Measurements from ENCODE around the gene PAN3.

The PAN3 gene

GRCh38 chr13:28229522-28230411 is 91.4 kb downstream of the PAN3 start:
- no peak for DNase-seq (ENCODE audit: low read depth in 2 of 2)

GRCh38 chr13:28231642-28232041 is 93.3 kb downstream of the PAN3 start:
- DNase-seq (ENCODE audit: low read depth in 2 of 2): no peak

GRCh38 chr13:28237944-28238343 is 99.6 kb downstream of the PAN3 start:
- no peak for DNase-seq (ENCODE audit: low read depth in 2 of 2)

GRCh38 chr13:28239374-28239773 is 101.0 kb downstream of the PAN3 start:
- no peak for DNase-seq (ENCODE audit: low read depth in 2 of 2)

- no peak for DNase-seq (ENCODE audit: low read depth in 2 of 2)
Observed at GRCh38 chr13:28245465-28245864, 107.1 kb downstream of the PAN3 start.

- no peak for DNase-seq (ENCODE audit: low read depth in 2 of 2)
Observed at GRCh38 chr13:28246891-28247290, 108.5 kb downstream of the PAN3 start.

- DNase-seq (ENCODE audit: low read depth in 2 of 2): no peak
Observed at GRCh38 chr13:28248080-28248479, 109.7 kb downstream of the PAN3 start.

GRCh38 chr13:28250542-28250941 is 112.2 kb downstream of the PAN3 start:
- DNase-seq (ENCODE audit: low read depth in 2 of 2): no peak

GRCh38 chr13:28251466-28251865 is 113.1 kb downstream of the PAN3 start:
- no peak for DNase-seq (ENCODE audit: low read depth in 2 of 2)

GRCh38 chr13:28252547-28252946 is 114.2 kb downstream of the PAN3 start:
- no peak for DNase-seq (ENCODE audit: low read depth in 2 of 2)

- DNase-seq (ENCODE audit: low read depth in 2 of 2): no peak
Observed at GRCh38 chr13:28257305-28257704, 119.0 kb downstream of the PAN3 start.

- DNase-seq (ENCODE audit: low read depth in 2 of 2): no peak
Observed at GRCh38 chr13:28258417-28258816, 120.1 kb downstream of the PAN3 start.

GRCh38 chr13:28267497-28267896 is 129.2 kb downstream of the PAN3 start:
- no peak for DNase-seq (ENCODE audit: low read depth in 2 of 2)

GRCh38 chr13:28268800-28269223 is 130.5 kb downstream of the PAN3 start:
- no peak for DNase-seq (ENCODE audit: low read depth in 2 of 2)

GRCh38 chr13:28271056-28271840 is 132.9 kb downstream of the PAN3 start:
- DNase-seq (ENCODE audit: low read depth in 2 of 2): no peak

GRCh38 chr13:28273919-28274318 is 135.6 kb downstream of the PAN3 start:
- no peak for DNase-seq (ENCODE audit: low read depth in 2 of 2)

GRCh38 chr13:28282451-28282850 is 144.1 kb downstream of the PAN3 start:
- DNase-seq (ENCODE audit: low read depth in 2 of 2): no peak

GRCh38 chr13:28283600-28283999 is 145.3 kb downstream of the PAN3 start:
- no peak for DNase-seq (ENCODE audit: low read depth in 2 of 2)

GRCh38 chr13:28286263-28286662 is 147.9 kb downstream of the PAN3 start:
- no peak for DNase-seq (ENCODE audit: low read depth in 2 of 2)

- no peak for DNase-seq (ENCODE audit: low read depth in 2 of 2)
Observed at GRCh38 chr13:28297341-28297740, 159.0 kb downstream of the PAN3 start.

GRCh38 chr13:28299916-28300315 is 161.6 kb downstream of the PAN3 start:
- DNase-seq (ENCODE audit: low read depth in 2 of 2): no peak

- DNase-seq (ENCODE audit: low read depth in 2 of 2): no peak
Observed at GRCh38 chr13:28301839-28302238, 163.5 kb downstream of the PAN3 start.

GRCh38 chr13:28306325-28306724 is 168.0 kb downstream of the PAN3 start:
- DNase-seq (ENCODE audit: low read depth in 2 of 2): no peak

Measured in stimulated activated CD4-positive, alpha-beta T cell treated with anti-CD3 and anti-CD28 coated beads, Interleukin-1b, Interleukin-23, amount 100 ng/mL, for 4 hours (primary cell).